Measurements from ENCODE around the gene TRIM63.

TRIM63 gene

DNA sequence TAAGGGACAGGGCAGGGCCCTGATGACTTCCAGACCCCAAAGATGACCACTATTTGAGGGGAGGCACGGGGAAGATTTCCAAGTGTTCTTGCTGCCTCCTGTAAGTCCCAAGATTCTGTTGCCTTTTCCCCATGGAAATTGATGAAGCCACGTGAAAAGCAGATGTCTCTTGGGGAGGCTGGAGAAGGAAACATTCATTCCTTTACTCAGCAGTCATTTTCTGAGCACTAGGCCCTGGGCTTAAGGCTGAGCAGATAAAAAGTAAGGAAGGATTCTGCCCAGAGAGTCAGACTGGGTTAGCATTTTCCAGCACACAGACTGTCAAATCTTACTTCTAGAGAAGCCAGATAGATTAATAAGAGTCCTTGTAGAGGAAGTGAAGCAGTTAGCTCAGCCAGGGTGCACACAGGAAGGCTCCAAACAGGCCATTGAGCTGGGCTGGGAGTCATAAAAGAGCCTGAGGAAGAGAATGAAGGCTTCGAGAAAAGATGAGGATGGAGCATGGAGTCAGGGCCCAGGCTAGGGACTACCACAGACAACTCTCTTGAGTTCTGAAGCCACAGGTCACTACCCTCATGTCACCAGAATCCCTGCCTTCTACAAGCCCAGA is 35.7 kb downstream of the TRIM63 start:
- no peak for DNase-seq

DNA sequence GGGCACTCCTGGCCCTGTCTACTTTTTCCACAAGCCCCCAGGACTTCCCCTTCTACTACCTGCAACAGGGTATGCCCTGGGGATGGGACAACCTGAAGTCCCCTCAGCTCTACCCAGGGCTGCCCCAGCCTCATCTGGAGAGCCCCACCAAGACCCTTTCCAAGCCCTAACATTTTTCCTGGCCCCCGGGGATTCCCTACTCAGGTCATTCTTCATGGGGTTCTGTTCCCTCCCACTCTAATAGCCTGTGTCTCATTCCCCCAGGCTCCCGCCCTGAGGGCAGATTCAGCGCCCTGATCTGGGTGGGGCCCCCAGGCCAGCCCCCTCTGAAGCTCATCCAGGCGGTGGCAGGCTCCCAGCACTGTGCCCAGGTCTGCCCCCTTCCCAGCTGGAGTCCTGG is 36.2 kb downstream of the TRIM63 start:
- no peak for DNase-seq

DNA sequence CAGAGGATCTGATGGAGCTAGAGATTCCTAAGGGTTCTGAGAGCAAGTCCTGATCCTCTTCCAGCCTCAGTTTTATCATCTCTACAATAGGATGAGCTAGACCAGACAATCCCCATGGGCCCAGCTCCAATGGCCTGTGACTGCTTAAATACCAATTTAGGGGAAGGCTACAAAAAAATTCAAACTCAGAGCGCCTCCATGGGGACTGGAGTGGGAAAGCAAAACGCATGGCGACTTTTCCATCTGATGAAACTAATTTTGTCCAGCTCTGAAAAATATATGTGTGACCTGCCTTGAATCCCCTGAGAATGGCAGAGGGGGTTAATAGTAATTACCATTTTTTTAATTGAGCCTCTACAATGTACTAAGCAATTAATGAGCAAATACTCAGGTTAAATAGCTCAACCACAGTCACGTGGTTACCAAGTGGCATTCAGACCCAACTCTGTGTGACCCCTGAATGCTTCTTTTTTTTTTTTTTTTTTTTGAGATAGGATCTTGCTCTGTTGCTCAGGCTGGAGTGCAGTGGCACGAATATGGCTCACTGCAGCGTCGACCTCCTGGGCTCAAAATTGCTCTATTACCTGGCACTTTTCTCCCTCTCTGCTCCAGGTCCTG is 37.5 kb downstream of the TRIM63 start:
- peak; percentile 25 for DNase-seq

DNA sequence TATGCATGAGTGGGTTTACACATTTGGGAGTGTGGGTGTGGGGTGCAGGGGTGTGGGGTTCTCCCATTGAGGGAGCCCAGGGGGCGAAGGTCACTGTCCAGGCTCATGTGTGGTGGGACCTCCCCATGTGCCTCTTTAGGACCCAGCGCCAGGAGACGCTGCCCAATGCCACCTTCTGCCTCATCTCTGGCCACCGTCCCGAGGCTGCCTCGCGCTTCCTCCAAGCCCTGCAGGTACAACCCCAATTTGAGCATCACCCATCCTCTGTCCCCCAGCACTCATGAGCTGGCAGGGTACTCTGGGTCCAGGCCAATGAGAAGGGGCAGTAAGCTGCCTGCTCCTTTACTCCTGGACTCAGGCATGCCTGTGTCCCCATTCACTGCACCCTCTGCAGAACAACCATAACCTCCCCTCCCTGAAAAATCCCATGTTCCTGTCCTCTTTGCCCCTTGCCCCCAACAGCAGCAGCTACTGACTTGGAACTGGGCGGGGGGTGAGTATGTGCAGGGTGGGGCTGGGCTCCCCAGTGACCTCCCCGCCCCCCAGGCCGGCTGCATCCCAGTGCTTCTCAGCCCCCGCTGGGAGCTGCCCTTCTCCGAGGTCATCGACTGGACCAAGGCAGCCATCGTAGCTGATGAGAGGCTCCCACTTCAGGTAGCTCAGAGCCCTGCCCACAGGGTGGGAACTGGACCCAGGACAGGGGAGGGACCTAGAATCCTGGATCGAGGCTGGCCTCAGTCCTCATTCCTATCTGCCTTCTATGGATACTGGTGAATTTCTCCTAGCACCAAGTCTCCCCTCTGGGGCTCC is 38.2 kb downstream of the TRIM63 start:
- DNase-seq = no peak

DNA sequence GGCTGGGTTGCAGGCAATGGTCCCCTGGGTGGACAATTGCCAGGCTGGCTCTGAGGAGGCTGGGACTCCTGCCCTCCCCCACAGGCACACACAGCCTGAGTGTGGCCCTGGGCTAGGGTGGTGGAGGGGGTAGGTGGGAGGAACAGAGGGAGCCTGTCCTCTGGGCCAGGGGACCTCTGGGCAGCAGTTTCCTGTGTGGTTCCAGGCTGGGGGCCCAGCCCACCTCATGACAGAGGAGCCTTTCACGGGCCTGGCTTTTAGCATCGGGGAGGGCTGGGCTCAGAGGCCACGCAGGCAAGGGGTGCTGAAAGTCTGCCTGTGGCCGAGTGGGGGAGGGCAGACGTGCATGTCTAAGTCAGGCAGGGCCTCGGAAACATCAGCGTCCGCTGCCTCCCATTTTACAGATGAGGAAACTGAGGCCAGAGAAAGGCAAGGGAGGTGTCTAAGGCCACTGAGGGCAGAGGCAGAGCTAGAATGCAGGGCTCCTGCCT is 38.9 kb downstream of the TRIM63 start:
- DNase-seq = no peak

DNA sequence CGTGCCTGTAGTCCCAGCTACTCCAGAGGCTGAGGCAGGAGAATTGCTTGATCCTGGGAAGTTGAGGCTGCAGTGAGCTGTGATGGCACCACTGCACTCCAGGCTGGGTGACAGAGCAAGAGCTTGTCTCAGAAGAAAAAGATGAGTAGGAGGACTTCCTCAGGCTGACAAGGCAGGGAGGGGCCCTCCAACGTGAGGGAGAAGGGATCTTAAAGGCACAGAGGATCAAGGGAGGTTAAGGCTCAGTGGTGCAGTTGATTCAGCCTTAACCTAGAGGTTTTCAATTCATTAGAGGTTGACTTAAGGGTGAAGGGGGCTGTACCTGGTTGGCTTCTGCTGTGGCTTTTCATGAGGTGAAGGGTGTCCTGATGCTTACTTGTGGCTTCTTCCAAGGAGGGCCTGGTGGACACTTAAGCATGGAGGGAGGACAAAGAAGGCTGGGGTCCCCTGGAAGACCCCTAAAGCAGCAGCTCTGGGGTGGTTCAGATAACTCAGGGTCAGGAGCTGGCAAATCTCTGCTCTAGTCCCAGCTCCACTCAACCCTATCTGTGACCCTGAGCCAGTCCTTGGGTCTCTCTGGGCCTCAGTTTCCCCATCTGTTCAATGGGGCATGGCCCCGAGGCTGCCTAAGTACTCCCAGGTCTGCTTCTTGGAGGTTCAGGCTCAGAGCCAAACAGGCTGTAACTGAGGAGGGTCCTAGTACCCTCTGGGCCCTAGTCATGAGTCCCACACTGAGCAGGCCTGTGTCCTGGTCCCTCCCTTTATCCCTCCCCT is 39.5 kb downstream of the TRIM63 start:
- DNase-seq = no peak

DNA sequence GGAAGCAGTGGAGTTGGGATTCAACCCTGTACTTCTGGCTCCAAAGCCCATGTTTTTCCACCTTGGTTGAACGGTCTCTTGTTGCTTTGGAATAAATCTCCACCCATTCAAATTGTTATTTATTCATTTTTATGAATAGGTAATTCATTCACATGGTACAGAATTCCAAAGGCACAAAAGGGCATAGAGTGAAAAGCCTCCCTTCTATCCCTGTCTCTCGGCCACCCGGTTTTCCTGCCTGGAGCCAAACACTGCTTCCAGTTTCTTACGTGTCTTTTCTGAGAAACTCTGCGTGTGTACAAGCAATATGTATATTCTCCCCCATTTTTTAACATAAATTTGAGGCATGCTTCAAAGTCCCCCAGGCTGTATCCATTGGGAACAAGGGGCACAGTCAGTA is 41.9 kb downstream of the TRIM63 start:
- DNase-seq = no peak

DNA sequence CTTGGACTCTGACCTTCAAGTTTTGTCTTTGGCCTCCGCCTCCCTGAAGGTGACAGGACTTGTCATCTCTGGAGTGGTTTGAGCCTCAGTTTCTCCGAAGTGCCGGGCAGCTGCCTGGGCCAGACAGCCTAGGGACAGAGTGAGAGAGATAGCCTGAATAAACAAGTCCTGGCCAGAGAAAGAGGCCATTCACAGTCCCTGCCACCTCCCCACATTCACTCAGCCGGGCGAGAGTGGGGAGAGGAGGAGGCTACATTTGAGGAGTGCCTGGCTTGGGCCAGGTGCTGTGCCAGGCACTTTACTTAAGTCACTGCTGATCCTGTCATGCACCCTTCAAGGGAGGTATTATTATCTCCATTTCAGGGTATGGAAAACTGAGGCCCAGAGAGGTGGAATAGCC is 42.4 kb downstream of the TRIM63 start:
- no peak for DNase-seq

DNA sequence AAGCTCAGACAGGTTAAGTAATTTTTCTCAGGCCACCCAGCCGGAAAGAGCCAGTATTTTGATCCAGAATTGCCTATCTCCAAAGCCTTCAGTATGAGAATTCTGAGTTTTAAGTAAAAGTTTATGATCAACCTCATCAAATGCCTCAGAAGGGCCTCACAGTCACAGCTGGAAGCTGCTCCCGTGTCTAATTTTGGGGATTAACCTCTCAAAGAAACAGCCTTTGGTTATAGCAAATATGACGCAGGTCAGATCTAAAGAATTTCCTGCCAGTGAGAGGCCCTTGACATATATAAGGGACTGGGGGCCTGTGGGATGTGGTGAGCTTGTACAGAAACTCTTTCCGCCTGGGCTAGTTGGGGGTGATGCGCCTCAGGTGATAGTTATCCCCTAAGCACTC is 43.6 kb downstream of the TRIM63 start:
- no peak for DNase-seq

DNA sequence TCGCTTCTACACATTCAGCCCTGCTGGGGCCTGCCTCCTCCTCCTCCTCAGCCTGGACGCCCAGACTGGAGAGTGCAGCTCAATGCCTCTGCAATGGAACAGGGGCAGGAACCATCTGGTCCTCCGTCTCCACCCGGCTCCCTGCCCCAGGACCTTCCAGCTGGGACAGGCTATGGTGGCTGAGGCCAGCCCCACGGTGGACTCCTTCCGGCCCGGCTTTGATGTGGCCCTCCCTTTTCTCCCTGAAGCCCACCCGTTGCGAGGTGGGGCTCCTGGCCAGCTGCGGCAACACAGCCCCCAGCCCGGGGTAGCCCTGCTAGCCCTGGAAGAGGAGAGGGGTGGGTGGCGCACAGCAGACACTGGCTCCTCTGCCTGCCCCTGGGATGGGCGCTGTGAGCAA is 44.4 kb downstream of the TRIM63 start:
- DNase-seq = no peak

DNA sequence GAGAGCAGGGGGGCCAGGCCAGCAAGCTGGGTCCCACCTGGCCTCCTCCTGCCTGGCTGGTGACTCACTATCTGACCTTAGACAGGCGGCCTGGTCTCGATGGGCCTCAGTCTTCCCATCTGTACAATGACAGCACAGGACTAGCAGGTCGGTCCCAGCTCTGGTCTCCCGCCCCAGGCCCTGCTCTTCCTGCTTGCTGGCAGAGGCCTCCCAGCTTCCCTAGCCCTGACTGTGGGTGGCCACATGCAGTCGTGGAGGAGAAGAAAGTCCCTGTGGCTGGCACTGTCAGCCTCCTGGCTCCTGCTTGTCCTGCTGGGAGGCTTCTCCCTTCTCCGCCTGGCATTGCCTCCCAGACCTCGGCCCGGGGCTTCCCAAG is 45.0 kb downstream of the TRIM63 start:
- DNase-seq = no peak

DNA sequence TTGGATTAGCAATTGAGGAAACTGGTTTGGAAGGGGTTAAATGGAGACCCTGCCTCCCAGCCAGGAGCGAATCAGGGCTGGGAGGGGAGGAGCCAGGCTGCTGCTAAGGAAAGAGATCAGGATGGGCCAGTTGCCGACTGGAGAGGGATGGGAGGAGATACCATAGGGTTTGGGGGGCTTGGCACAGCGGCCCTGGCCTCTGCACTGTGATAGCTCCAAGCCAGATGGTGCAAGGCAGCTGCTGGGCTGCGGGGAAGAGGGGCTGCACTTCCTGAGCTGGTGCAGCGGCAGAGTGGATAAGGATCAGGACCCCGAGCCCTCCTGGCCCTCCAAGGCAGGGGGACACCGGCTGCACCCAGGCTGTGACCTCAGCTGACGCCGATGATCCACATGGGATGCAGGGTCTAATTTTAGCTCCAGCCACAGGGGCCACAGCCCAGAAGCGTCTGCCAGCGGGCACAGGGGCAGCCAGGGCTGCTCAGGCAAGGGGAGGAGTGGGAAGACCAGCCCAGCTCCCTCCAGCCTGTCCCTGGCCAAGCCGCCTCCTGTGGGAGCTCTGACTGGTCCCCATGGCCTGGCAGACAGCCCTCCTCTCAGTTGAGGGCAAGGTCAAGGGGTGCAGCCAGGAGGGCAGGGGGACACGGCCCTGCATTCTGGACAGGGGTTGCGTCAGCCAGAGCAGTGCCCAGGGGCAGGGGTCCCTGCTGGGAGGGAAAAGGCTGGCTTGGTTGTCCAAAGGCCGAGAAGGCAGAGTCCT is 45.6 kb downstream of the TRIM63 start, which contains the start of gene EXTL1:
Gene EXTL1 (plus strand): TSS at position 129 of the 757 bp plus-strand sequence. CDS start 872 bp downstream, outside the sequence.
- peak; percentile 97 for DNase-seq

DNA sequence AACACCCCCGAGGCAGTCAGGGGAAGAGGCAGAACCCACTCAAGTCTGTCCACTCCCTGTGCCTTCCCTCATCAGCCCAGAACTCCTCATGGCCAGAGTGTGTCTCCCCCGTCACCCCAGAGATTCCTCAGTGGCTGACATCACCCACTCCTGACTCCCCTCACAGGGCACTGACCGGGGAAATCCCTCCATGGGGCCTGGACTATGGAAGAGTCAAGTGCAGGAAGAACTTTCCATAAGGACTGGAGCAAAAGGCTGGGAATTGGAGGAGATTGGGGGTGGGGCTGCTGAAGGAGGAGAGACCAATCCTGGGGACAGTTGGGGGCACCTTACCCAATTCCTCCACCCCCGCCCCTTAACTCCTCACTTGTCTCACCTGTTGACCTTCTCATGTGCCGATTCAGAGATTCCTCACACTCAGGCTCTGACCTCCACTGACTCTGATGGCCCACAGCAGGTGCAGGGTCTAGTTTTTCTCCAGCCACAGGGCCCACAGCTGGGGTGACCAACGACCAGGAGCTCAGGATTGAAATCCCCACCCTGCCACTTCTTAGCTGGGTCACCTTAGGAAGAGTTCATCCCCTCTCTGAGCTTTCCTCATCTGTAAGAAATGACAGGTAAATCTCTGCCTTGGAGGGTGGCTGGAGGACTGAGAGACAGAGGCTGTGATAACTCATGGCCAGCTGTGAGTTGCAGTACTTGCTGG is 46.3 kb downstream of the TRIM63 start:
- DNase-seq = no peak

DNA sequence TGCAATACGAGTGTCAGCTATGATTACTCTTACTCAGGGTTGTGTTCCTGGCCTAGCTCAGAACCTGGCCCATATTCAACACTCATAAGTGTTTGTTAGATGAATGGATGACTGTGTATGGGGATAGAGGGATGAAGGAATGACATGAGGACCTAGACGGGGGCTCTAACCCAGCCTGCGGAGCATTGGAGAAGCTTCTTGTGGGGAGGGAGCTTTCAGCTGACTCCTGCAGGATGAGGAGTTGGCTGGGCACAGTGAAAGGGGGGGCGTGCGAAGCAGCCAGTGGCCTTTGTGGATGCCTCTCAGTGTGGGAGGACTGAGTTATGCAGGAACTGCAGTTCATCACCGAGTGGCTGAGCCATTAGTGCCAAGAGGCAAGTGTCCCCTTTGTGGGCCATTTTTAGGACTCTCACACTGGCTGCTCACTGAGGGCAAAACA is 47.1 kb downstream of the TRIM63 start:
- no peak for DNase-seq

DNA sequence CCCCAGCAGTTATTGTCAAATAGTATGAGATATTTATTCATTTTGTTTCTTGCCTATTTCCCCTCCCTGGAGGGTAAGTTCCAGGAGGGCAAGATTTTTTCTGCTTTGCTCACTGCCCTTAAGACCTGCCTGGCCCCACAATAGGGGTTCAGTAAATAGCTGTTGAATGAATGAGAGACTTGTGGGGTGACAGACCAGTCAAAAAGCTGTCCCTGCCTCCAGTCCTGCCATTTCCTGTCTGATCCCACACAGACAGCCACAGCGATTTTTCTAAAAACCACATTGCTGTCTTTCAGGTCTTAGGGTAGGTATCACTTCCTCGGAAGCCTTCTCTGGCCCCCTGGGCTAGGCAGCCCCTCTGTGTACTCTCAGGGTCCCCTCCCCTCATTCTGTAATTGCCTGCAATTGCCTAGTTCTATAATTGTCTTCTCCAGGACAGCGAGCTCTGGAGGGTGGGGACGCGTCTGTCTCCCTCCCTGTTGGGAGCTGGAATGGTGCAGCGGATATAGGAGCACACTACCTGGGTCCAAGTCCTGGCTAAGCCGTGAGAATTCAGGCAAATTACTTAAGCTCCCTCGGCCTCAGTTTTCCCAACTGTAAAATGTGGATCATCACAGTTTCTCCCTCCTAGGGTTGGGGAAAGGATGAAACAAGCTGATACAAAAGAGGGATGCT is 47.7 kb downstream of the TRIM63 start:
- DNase-seq = no peak

DNA sequence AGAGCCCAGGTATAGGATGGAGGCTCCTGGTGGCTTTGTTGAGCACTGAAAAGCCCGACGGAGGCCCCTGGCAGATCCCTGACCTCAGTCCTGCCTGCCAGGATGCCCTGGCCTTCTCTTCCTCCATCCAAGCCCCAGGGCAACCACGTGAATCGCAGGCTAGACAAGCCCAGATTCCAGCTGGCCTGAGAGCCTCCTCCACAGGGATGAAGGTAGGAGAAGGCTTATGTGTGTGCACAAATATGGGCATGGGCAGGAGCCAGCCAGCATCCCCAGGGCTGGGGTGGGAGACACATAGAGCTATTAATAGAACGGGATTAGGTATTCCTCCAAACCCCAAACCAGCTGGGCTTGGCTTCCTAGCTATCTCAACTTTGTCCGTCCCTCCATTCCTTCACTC is 49.8 kb downstream of the TRIM63 start:
- no peak for DNase-seq

DNA sequence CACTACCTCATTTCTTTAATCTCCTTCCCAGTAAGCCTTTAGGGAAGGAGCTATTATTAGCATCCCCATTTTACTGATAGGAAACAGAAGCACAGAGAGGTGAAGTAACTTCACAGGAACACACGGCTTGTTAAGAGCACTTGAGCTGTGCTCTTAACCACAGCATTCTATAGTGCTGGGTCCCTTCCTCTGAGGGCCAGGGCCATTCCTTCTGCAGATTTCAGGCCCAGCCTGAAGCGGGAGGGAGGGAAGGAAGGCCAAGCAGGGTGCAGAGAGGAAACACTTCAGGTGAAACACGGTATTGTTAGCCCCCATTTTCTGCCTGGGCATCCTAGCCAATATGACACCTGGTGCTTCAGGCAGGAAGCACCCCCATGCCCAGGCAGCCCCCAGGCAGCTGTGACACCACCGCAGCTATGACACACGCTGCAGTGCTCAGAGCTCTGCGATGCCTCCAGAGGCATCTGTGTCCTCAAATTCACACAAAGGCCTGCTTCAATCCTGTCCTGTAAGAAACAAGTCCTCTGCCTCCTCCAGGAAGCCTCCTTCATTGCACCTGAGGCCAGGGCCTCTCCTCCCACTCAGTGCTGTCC is 50.4 kb downstream of the TRIM63 start:
- no peak for DNase-seq

DNA sequence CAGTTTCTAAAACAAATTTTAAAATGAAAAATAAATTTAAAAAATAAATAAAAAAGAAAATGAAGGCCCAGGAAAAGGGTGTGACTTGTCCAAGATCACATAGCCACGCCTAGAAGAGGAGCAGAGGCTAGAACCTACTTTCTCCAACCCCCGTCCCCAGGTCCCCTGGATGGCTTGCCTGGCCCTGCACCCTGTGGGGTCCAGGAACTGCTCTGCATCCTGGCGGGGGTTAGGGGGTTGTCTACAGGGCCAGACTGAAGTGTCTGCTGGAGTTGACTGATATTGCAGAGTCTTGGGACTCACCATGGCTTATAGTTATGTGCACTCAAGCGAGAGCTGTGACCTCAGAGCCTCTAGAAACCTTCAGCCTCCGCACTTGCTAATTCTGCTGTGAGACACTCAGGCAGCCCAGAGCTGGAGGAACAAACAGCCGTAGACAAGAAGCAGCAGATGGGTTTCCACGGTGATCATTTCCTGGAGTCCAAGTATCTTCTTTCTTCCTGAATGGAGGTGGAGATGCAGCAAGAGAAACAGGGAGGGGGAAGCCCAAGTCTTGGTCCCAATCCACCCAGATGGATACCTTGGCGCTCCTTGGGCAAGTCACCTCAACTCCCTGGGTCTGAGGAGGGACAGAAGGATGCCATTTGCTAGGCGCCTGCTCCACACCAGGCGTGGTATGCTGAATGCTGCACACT is 51.0 kb downstream of the TRIM63 start:
- no peak for DNase-seq

DNA sequence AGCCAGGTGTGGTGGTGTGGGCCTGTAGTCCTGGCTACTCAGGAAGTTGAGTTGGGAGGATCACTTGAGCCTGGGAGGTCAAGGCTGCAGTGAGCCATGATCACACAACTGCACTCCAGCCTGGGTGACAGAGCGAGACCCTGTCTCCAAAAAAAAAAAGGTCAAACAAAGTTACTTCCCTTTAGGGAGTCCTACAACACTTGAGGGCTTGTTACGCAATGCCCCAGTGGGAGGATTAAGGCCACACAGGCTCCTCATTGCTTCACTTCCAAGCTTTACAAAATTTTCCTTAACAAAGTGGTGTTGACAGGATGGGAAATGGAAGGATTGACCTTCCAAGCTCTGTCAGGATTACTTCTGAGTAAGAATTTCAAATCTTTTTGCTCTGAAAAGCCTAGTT is 52.1 kb downstream of the TRIM63 start:
- DNase-seq = no peak

DNA sequence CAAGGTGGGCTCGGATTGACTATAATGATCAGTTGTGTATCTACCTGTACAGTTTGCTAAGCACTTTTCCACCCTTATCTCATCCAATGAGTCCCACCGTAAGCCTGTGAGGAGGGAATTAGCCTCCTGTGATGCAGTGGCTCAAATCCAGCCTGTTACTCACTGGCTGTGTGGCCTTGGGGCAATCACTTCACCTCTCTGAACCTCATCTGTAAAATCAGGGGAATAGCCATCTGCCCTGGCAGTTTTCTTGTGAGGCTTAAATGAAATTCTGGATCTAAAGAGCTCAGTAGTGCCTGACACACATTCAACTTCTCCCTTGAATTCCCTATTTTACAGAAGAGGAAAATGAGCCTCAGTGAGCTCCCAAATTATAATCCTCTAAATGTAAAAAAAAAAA is 53.3 kb downstream of the TRIM63 start:
- DNase-seq = no peak

Data from NCI-H1694 (cell line).